Stimulated activated CD8-positive, alpha-beta memory T cell treated with anti-CD3 and anti-CD28 coated beads, Interleukin-2, amount 100 ng/mL, for 1 hour (primary cell): Measurements from ENCODE around the gene MKRN1.
A peak's percentile ranks its signal among the peaks of the same experiment; 100 is the strongest.
"Not testable (repeated sequence)": the region's sequence is repeated elsewhere in the genome, so short reads cannot be mapped to it uniquely, and the experiment has no call there.

Experiments used
- DNase-seq, 2 donors: peaks; one replicate each; pipeline ENCODE4 v3.0.0-alpha.2; 2020; ENCODE audit warnings: low read depth in 2 of 2

MKRN1 gene

GRCh38 chr7:140484951-140485499 lies 5.7 kb upstream of the MKRN1 start:
- DNase-seq, result no peak

GRCh38 chr7:140484479-140484878 lies 5.2 kb upstream of the MKRN1 start:
- DNase-seq, result no peak

GRCh38 chr7:140479739-140480084 lies 407 bp upstream of the MKRN1 start:
- no peak for DNase-seq

- DNase-seq, result peak in 1 of 2 donors; percentile 12
Observed at GRCh38 chr7:140478246-140479061, 851 bp downstream of the MKRN1 start.

GRCh38 chr7:140476698-140477261 lies 2.5 kb downstream of the MKRN1 start:
- no peak for DNase-seq

- peak in 1 of 2 donors; percentile 10 for DNase-seq
Observed at GRCh38 chr7:140475747-140476333, 3.5 kb downstream of the MKRN1 start.

- no peak for DNase-seq
Observed at GRCh38 chr7:140463111-140463510, 16.2 kb downstream of the MKRN1 start.

- no peak for DNase-seq
Observed at GRCh38 chr7:140458916-140459315, 20.4 kb downstream of the MKRN1 start.

- no peak for DNase-seq
Observed at GRCh38 chr7:140458201-140458600, 21.1 kb downstream of the MKRN1 start.

GRCh38 chr7:140456551-140457051 lies 22.7 kb downstream of the MKRN1 start:
- DNase-seq, result no peak

GRCh38 chr7:140455743-140456142 lies 23.6 kb downstream of the MKRN1 start:
- no peak for DNase-seq

GRCh38 chr7:140454657-140455015 lies 24.7 kb downstream of the MKRN1 start:
- no peak for DNase-seq

GRCh38 chr7:140453785-140454656 lies 25.3 kb downstream of the MKRN1 start:
- DNase-seq, result not testable (repeated sequence)

GRCh38 chr7:140453273-140453672 lies 26.0 kb downstream of the MKRN1 start:
- DNase-seq, result no peak

- no peak for DNase-seq
Observed at GRCh38 chr7:140451716-140452115, 27.6 kb downstream of the MKRN1 start.

GRCh38 chr7:140448781-140449480 lies 30.4 kb downstream of the MKRN1 start:
- no peak for DNase-seq

GRCh38 chr7:140447841-140448240 lies 31.5 kb downstream of the MKRN1 start:
- DNase-seq, result no peak

GRCh38 chr7:140446467-140446866 lies 32.8 kb downstream of the MKRN1 start:
- DNase-seq, result no peak

- DNase-seq, result no peak
Observed at GRCh38 chr7:140441519-140441918, 37.8 kb downstream of the MKRN1 start.

GRCh38 chr7:140440593-140440992 lies 38.7 kb downstream of the MKRN1 start:
- no peak for DNase-seq

GRCh38 chr7:140439359-140439758 lies 39.9 kb downstream of the MKRN1 start:
- no peak for DNase-seq
